Body of pancreas (tissue), 4 donors: Measurements from ENCODE around the gene OR52D1. TPM values are rescaled to one million over a fixed set of nuclear protein-coding genes. Genes with fewer than 3 reads are reported as not detected.

Source experiments
- ATAC-seq: fragments of 150-250 bp; one replicate; pipeline ENCODE4 v1.9.1; 2016
- DNase-seq, 4 donors: peaks; one replicate each; pipeline ENCODE4 v3.0.0-alpha.2; 2019
- H3K27ac ChIP-seq, 4 donors: fragments of 200-600 bp; sonication (generic); 1 replicate in 3 of 4; 2 replicates in 1 of 4; pipeline versions ENCODE4 v1.5.1 to v1.6.1; 2016 to 2019; ENCODE audit warnings: mild to moderate bottlenecking in 1 of 4, mixed read lengths in 1 of 4, moderate library complexity in 1 of 4
- H3K27me3 ChIP-seq, 2 donors: fragments of 200-600 bp; sonication (generic); one replicate each; pipeline ENCODE4 v1.6.0; 2016; ENCODE audit warnings: mild to moderate bottlenecking in 1 of 2
- H3K36me3 ChIP-seq, 2 donors: fragments of 200-600 bp; sonication (generic); replicated peaks in 1 of 2; 2 replicates each; pipeline ENCODE4 v1.5.1; 2016; ENCODE audit warnings: low read depth in 2 of 2; ENCODE audit not compliant: insufficient read depth in 1 of 2
- H3K4me1 ChIP-seq: fragments of 200-600 bp; sonication (generic); one replicate; pipeline ENCODE4 v1.6.0; 2016
- H3K4me3 ChIP-seq, 2 donors: fragments of 200-600 bp; sonication (generic); 1 replicate in 1 of 2; 2 replicates in 1 of 2; pipeline ENCODE4 v1.5.1; 2016 to 2019
- H3K9me3 ChIP-seq, 3 donors: fragments of 200-600 bp; sonication (generic); 1 replicate in 2 of 3; 2 replicates in 1 of 3; pipeline ENCODE4 v1.5.1; 2016
- CTCF ChIP-seq, 7 experiments: fragments of 450-650 bp in 4 of 7; fragments of 200-600 bp in 3 of 7; sonication (generic) in 3 of 7; IDR thresholded peaks; one replicate each; pipeline ENCODE4 v1.5.1; 2016 to 2019; ENCODE audit warnings: antibody characterized with exemption in 7 of 7
- POLR2A ChIP-seq, 3 donors: fragments of 450-650 bp; IDR thresholded peaks; one replicate each; pipeline ENCODE4 v1.6.1; 2016; ENCODE audit warnings: antibody characterized with exemption in 3 of 3, mild to moderate bottlenecking in 2 of 3
- WGBS, 2 donors: methylation state at CpG; one replicate each; pipeline ENCODE4 v1.1.5; 2017; 5-methylcytosine and 5-hydroxymethylcytosine counted together
- intact Hi-C: fragments of 100-400 bp; cut with DNase I; formaldehyde crosslinking; loops from one replicate; pipeline ENCODE4 v1.15.1; 2023
- total RNA-seq, 2 donors: library from RNA; depleted of rRNA; stranded (reverse); fragments of >200 nt; gene quantifications; one replicate each; pipeline ENCODE4 v1.1.0, GENCODE V29; 2016

OR52D1 gene
- total RNA-seq, 2 donors from 2014 or later, result not detected

GRCh38 chr11:5486421-5486820 lies 2.1 kb upstream of the OR52D1 start:
- Histone ChIP-seq H3K36me3 (no peaks in the 10 kb centered on the region), H3K4me3 (no peak overlapping the region), H3K27ac (no peak overlapping the region), H3K4me1 (no peaks in the 10 kb centered on the region), H3K9me3 (no peaks in the 10 kb centered on the region), H3K27me3 (no peaks in the 10 kb centered on the region)
- ATAC-seq (no peak), DNase-seq (no peak)
- intact Hi-C loops, result loop anchor here (10.0 kb wide), 1 partner anchor 318 kb away; the partner anchor contains the start of gene OR52N2
- 49 to 56% methylated on average over 3 of the region's 3 CpGs for WGBS, 2 donors
- no peak for TF ChIP-seq POLR2A (IDR thresholded peaks at IDR 0.05)
- no peak for TF ChIP-seq CTCF (IDR thresholded peaks at IDR 0.05)

GRCh38 chr11:5488798-5489399 lies 414 bp downstream of the OR52D1 start:
- Histone ChIP-seq H3K36me3 (no peaks in the 10 kb centered on the region), H3K4me1 (no peaks in the 10 kb centered on the region), H3K4me3 (no peak overlapping the region), H3K27me3 (no peaks in the 10 kb centered on the region), H3K9me3 (no peaks in the 10 kb centered on the region), H3K27ac (no peak overlapping the region)
- WGBS, 2 donors, result 86 to 91% methylated on average over 4 of the region's 4 CpGs
- intact Hi-C loops, result loop anchor here (10.0 kb wide), 1 partner anchor 316 kb away; the partner anchor contains the start of gene OR52N2
- ATAC-seq (no peak), DNase-seq (no peak)
- TF ChIP-seq POLR2A (IDR thresholded peaks at IDR 0.05) (no peak), CTCF (IDR thresholded peaks at IDR 0.05) (no peak)

- no peak for DNase-seq
- Histone ChIP-seq H3K4me1 (no peaks in the 10 kb centered on the region), H3K9me3 (no peaks in the 10 kb centered on the region), H3K27ac (no peak overlapping the region), H3K27me3 (no peaks in the 10 kb centered on the region), H3K36me3 (no peaks in the 10 kb centered on the region), H3K4me3 (no peak overlapping the region)
- intact Hi-C loops, result loop anchor here (10.0 kb wide), 1 partner anchor 315 kb away; the partner anchor contains the start of gene OR52N2
- ATAC-seq, result no peak
- TF ChIP-seq POLR2A (IDR thresholded peaks at IDR 0.05), result no peak
- no peak for TF ChIP-seq CTCF (IDR thresholded peaks at IDR 0.05)
- WGBS, 2 donors, result 40 to 44% methylated on average over 5 of the region's 5 CpGs
Measured at GRCh38 chr11:5489576-5490357, 1.3 kb downstream of the OR52D1 start.

- no peaks in the 10 kb centered on the region for H3K9me3 ChIP-seq
- H3K4me1 ChIP-seq, result no peaks in the 10 kb centered on the region
- intact Hi-C loops, result no loop called here
- no peak overlapping the region for H3K27ac ChIP-seq
- no peak for TF ChIP-seq POLR2A (IDR thresholded peaks at IDR 0.05)
- no peak for TF ChIP-seq CTCF (IDR thresholded peaks at IDR 0.05)
- no peak for DNase-seq
- no peaks in the 10 kb centered on the region for H3K27me3 ChIP-seq
- ATAC-seq, result no peak
- no peaks in the 10 kb centered on the region for H3K36me3 ChIP-seq
- H3K4me3 ChIP-seq, result no peak overlapping the region
- WGBS, 2 donors, result 65 to 69% methylated on average over 2 of the region's 2 CpGs
Measured at GRCh38 chr11:5499671-5500070, 11.2 kb downstream of the OR52D1 start.
